LNCAP (cell line): ENCODE measurements around the gene OCSTAMP.

Experiments used
- CTCF ChIP-seq: fragments of 450-650 bp; IDR thresholded peaks from 2 replicates; pipeline ENCODE4 v1.5.1; 2017; ENCODE audit warnings: mild to moderate bottlenecking

OCSTAMP gene

GRCh38 chr20:46549188-46549972, 1.1 kb downstream of the OCSTAMP start:
- no peak for TF ChIP-seq CTCF

- TF ChIP-seq CTCF, result no peak
Measured at GRCh38 chr20:46548688-46549087, 1.8 kb downstream of the OCSTAMP start.

GRCh38 chr20:46547995-46548394, 2.5 kb downstream of the OCSTAMP start:
- no peak for TF ChIP-seq CTCF

DNA sequence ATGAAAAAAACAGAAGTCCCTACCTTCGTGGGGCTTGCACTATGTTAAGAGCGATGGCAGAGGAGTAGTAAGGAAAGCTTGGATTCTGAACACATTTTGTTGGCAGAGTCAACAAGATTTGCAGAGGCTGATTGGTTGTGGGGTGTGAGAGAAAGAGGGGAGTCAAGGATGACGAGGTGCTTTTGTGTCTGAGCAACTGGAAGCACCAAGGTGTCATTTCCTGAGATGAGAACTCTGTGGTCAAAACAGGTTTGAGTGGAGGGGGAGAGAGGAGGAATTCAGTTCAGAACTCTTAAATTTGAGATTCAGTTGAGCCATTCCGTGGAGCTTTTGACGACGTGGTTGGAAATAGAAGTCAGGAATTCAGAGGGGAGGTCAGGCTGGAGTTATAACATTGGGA, 3.5 kb downstream of the OCSTAMP start:
- TF ChIP-seq CTCF, result no peak

DNA sequence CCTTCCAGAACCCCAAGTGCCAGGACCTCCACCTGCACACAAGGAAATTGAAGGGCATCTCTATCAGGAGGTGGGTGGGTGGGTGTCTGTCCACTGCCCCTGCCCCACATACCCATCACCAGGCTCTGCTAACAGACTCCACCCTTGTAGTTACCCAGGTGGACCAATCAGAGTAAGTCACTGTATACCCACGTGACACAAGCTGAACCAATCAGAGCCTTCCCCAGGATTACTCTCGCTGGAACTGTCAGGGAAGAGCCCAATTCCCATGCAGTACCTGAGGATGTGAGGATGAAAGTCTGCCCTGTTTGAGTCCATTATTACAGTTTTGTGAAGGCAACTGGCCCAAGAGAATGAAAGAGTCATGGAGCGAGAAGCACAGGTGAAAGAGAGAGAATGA, 4.2 kb downstream of the OCSTAMP start:
- no peak for TF ChIP-seq CTCF

DNA sequence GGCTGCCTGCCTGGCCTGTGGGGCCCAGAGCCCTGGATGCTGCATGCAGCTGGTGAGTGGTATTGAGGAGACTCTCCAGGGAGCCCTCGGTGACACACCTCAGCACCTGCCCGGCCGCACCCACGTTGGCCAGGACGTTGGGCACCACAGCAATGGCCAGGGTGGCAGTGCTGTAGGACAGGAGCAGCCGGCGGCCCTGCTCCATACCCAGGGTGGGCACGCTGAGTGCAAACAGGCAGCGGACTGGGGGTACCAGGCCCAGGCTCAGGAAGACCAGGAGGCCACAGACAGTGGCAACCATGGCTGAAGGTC, 4.7 kb downstream of the OCSTAMP start:
- TF ChIP-seq CTCF, result no peak

DNA sequence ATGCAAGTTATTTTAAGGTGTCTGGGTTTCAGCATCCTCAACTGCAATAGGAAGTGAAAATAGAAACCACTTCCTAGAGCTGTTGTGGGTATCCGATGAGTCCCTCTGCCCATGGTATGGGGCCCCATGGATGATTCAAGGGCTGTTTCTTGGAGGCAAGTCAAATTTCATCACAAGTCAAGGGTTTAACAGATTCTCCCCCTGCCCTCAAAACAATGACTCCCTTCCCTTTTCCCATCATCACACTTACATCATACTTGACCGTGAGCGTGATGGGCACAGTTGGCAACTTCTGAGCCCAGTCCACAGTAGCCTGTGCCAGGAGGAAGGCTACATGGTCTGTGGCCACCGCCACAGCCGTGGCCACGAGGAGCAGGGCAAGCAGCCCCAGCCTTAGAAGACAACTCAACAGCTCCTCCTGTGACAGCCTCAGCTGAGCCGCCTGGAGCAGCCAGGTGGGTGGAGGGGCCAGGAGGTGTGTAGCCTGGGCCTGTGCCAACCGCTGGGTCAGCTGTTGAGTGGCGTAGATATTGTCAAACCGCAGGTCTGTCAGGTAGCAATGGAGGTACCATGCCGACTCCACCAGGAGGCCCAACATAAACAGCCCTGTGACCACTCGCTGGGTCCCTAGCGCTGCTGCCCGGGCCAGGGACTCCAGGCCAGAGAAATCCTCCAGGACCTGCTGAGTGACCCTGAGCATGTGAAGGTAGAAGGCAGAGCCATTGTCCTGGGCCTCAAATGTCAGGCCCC, 5.2 kb downstream of the OCSTAMP start:
- no peak for TF ChIP-seq CTCF
